Trophoblast cell (in vitro differentiated cells and primary cell): ENCODE data around the gene HFE. TPM values are rescaled to one million over a fixed set of nuclear protein-coding genes. Genes with fewer than 3 reads are reported as not detected.

Experiments
- DNase-seq, 2 donors: peaks; one replicate each; pipeline ENCODE4 v3.0.0-alpha.2; 2016
- H2AFZ ChIP-seq: 2 replicates; pipeline ENCODE4 v1.6.1; 2013; ENCODE audit warnings: low read length, moderate library complexity, mild to moderate bottlenecking; ENCODE audit not compliant: insufficient read depth, poor library complexity
- H2AK5ac ChIP-seq: 2 replicates; pipeline ENCODE4 v1.6.1; 2013; ENCODE audit warnings: mild to moderate bottlenecking, low read length
- H2BK120ac ChIP-seq: 2 replicates; pipeline ENCODE4 v1.6.1; 2013; ENCODE audit warnings: low read length, mild to moderate bottlenecking, moderate library complexity; ENCODE audit not compliant: insufficient read depth, poor library complexity
- H2BK12ac ChIP-seq: 2 replicates; pipeline ENCODE4 v1.6.1; 2013; ENCODE audit warnings: mild to moderate bottlenecking, low read length, moderate library complexity
- H2BK5ac ChIP-seq: 2 replicates; pipeline ENCODE4 v1.6.1; 2013; ENCODE audit warnings: low read length, low read depth, moderate library complexity, mild to moderate bottlenecking; ENCODE audit not compliant: poor library complexity
- H3K14ac ChIP-seq: 2 replicates; pipeline ENCODE4 v1.6.1; 2013; ENCODE audit warnings: mild to moderate bottlenecking, low read length
- H3K18ac ChIP-seq: 2 replicates; pipeline ENCODE4 v1.6.1; 2013; ENCODE audit warnings: mild to moderate bottlenecking, low read length
- H3K23ac ChIP-seq: 2 replicates; pipeline ENCODE4 v1.6.1; 2013; ENCODE audit warnings: low read length
- H3K27ac ChIP-seq: 2 replicates; pipeline ENCODE4 v1.5.1; 2013; ENCODE audit warnings: low read depth, mild to moderate bottlenecking, inconsistent platforms, low read length, moderate library complexity
- H3K27me3 ChIP-seq: 2 replicates; pipeline ENCODE4 v1.6.1; 2013; ENCODE audit warnings: inconsistent platforms, mild to moderate bottlenecking, low read length, moderate library complexity; ENCODE audit not compliant: insufficient read depth
- H3K36me3 ChIP-seq, 2 experiments: 1 replicate in 1 of 2; 2 replicates in 1 of 2; pipeline ENCODE4 v1.6.1; 2013; ENCODE audit warnings: low read length in 2 of 2, mild to moderate bottlenecking in 2 of 2, moderate library complexity in 1 of 2; ENCODE audit not compliant: insufficient read depth in 2 of 2, control insufficient read depth in 1 of 2
- H3K4ac ChIP-seq: 2 replicates; pipeline ENCODE4 v1.6.1; 2013; ENCODE audit warnings: low read depth, mild to moderate bottlenecking, low read length, moderate library complexity
- H3K4me1 ChIP-seq, 2 experiments: 1 replicate in 1 of 2; 2 replicates in 1 of 2; pipeline ENCODE4 v1.6.1; 2013; ENCODE audit warnings: low read length in 2 of 2, mild to moderate bottlenecking in 2 of 2, moderate library complexity in 1 of 2; ENCODE audit not compliant: insufficient read depth in 2 of 2, control insufficient read depth in 1 of 2
- H3K4me2 ChIP-seq: 2 replicates; pipeline ENCODE4 v1.6.1; 2013; ENCODE audit warnings: inconsistent platforms, mild to moderate bottlenecking, low read length, moderate library complexity
- H3K4me3 ChIP-seq: 2 replicates; pipeline ENCODE4 v1.5.1; 2013; ENCODE audit warnings: mild to moderate bottlenecking, low read depth, low read length, inconsistent platforms
- H3K79me1 ChIP-seq: one replicate; pipeline ENCODE4 v1.6.1; 2013; ENCODE audit warnings: low read length
- H3K79me2 ChIP-seq: 2 replicates; pipeline ENCODE4 v1.6.1; 2013; ENCODE audit warnings: low read length, mild to moderate bottlenecking; ENCODE audit not compliant: control insufficient read depth, insufficient read depth, poor library complexity
- H3K9ac ChIP-seq: 2 replicates; pipeline ENCODE4 v1.6.1; 2013; ENCODE audit warnings: mild to moderate bottlenecking, low read length
- H3K9me3 ChIP-seq: 2 replicates; pipeline ENCODE4 v1.6.1; 2013; ENCODE audit warnings: low read depth, mild to moderate bottlenecking, control low read depth, inconsistent platforms, low read length; ENCODE audit not compliant: insufficient read depth
- H4K12ac ChIP-seq: 2 replicates; pipeline ENCODE4 v1.6.1; 2013; ENCODE audit warnings: low read depth, mild to moderate bottlenecking, low read length, moderate library complexity
- H4K8ac ChIP-seq: 2 replicates; pipeline ENCODE4 v1.6.1; 2013; ENCODE audit warnings: low read depth, mild to moderate bottlenecking, low read length, moderate library complexity
- H4K91ac ChIP-seq: one replicate; pipeline ENCODE4 v1.6.1; 2013; ENCODE audit warnings: low read depth, mild to moderate bottlenecking, low read length, moderate library complexity
- WGBS: extraction: QIAGEN DNeasy Blood & Tissue Kit; methylation state at CpG from one replicate; pipeline ENCODE4 v1.1.7; 2013; ENCODE audit warnings: missing lambda C conversion rate; ENCODE audit not compliant: insufficient read length, insufficient coverage; ENCODE audit errors: extremely low coverage; 5-methylcytosine and 5-hydroxymethylcytosine counted together
- polyA plus RNA-seq: library from polyadenylated mRNA; stranded (reverse); fragments of 200-250 nt; gene quantifications from 2 replicates; pipeline ENCODE4 v1.2.3, GENCODE V29; 2013

HFE gene
- 1.7 and 1.8 TPM in 2 replicates for polyA plus RNA-seq

- no CpG with 5 or more reads among the region's 41 CpGs for WGBS
- Histone ChIP-seq H4K8ac (peak within 1 kb of the TSS; percentile 85), H3K18ac (peak within 1 kb of the TSS; percentile 54), H3K36me3 (peaks cover 0 to 2% of the 10 kb centered on the region in 2 experiments), H2BK12ac (peak within 1 kb of the TSS; percentile 5), H3K9ac (peak within 1 kb of the TSS; percentile 71), H3K27ac (peak within 1 kb of the TSS; percentile 13), H3K4me3 (peak within 1 kb of the TSS; percentile 74), H3K4me2 (peak within 1 kb of the TSS; percentile 94), H3K4ac (no peak within 1 kb of the TSS), H3K14ac (peak within 1 kb of the TSS; percentile 61), H3K23ac (no peak within 1 kb of the TSS), H3K79me2 (peaks cover 2% of the 10 kb centered on the region), H2AK5ac (no peak within 1 kb of the TSS), H4K12ac (peak within 1 kb of the TSS; percentile 37), H2BK5ac (peak within 1 kb of the TSS; percentile 82), H3K4me1 (peaks cover 5 to 8% of the 10 kb centered on the region in 2 experiments), H3K9me3 (no peaks in the 10 kb centered on the region), H3K27me3 (no peaks in the 10 kb centered on the region), H4K91ac (peak within 1 kb of the TSS; percentile 59), H2AFZ (peak within 1 kb of the TSS; percentile 84), H3K79me1 (peaks cover 9% of the 10 kb centered on the region), H2BK120ac (peak within 1 kb of the TSS; percentile 82)
- peak in 1 of 2 donors; percentile 59 for DNase-seq
Observed at GRCh38 chr6:26087284-26088115, at the start of gene HFE. HFE (plus strand) TSS chr6:26087429; CDS start chr6:26087441, 12 bp downstream.

GRCh38 chr6:26041946-26042345, 45.3 kb upstream of the HFE start:
- Histone ChIP-seq H2AK5ac (no peak overlapping the region), H3K27ac (no peak overlapping the region), H3K23ac (no peak overlapping the region), H3K27me3 (no peaks in the 10 kb centered on the region), H4K8ac (no peak overlapping the region), H2BK12ac (no peak overlapping the region), H3K9ac (no peak overlapping the region), H2BK120ac (no peak overlapping the region), H3K36me3 (peaks cover 4 to 5% of the 10 kb centered on the region in 2 experiments), H3K4ac (no peak overlapping the region), H3K14ac (no peak overlapping the region), H2AFZ (no peak overlapping the region), H3K4me3 (no peak overlapping the region), H3K4me2 (no peak overlapping the region), H4K12ac (no peak overlapping the region), H4K91ac (no peak overlapping the region), H2BK5ac (no peak overlapping the region), H3K79me1 (peaks cover 10% of the 10 kb centered on the region), H3K9me3 (peaks cover 6% of the 10 kb centered on the region), H3K79me2 (peaks cover 1% of the 10 kb centered on the region), H3K4me1 (peaks cover 0 to 5% of the 10 kb centered on the region in 2 experiments), H3K18ac (no peak overlapping the region)
- no CpG with 5 or more reads among the region's 1 CpG for WGBS
- DNase-seq: no peak

GRCh38 chr6:26043384-26044139, 43.7 kb upstream of the HFE start:
- H3K9ac ChIP-seq: no peak overlapping the region
- no peak overlapping the region for H4K8ac ChIP-seq
- H3K27me3 ChIP-seq: no peaks in the 10 kb centered on the region
- H3K4me3 ChIP-seq: peak overlapping the region; percentile 27
- peak overlapping the region; percentile 65 for H2BK12ac ChIP-seq
- peak overlapping the region; percentile 18 for H4K91ac ChIP-seq
- H3K36me3 ChIP-seq: peaks cover 4 to 5% of the 10 kb centered on the region in 2 experiments
- no peak overlapping the region for H3K4ac ChIP-seq
- WGBS: no CpG with 5 or more reads among the region's 32 CpGs
- H3K18ac ChIP-seq: no peak overlapping the region
- peaks cover 1% of the 10 kb centered on the region for H3K79me2 ChIP-seq
- peak overlapping the region; percentile 72 for H2AK5ac ChIP-seq
- H3K4me2 ChIP-seq: peak overlapping the region; percentile 71
- H3K9me3 ChIP-seq: peaks cover 6% of the 10 kb centered on the region
- peak overlapping the region; percentile 2 for H3K14ac ChIP-seq
- DNase-seq: peak; percentile 68 to 96
- H3K27ac ChIP-seq: no peak overlapping the region
- H2BK120ac ChIP-seq: peak overlapping the region; percentile 2
- no peak overlapping the region for H4K12ac ChIP-seq
- no peak overlapping the region for H2BK5ac ChIP-seq
- H3K4me1 ChIP-seq: peaks cover 0 to 6% of the 10 kb centered on the region in 2 experiments
- no peak overlapping the region for H2AFZ ChIP-seq
- no peak overlapping the region for H3K23ac ChIP-seq
- H3K79me1 ChIP-seq: peaks cover 14% of the 10 kb centered on the region
